K562 (cell line): Measurements from ENCODE around the gene MGST2. TPM values are rescaled to one million over a fixed set of nuclear protein-coding genes. Genes with fewer than 3 reads are reported as not detected.

Experiments used
- CAMTA2 ChIP-seq: fragments of 250-450 bp; sonication (Bioruptor Pico); conservative IDR thresholded peaks from 2 replicates; pipeline ENCODE4 v1.5.1; 2022
- DNMT1 ChIP-seq: fragments of 450-650 bp; IDR thresholded peaks from 2 replicates; pipeline ENCODE4 v1.6.1; 2016; ENCODE audit warnings: antibody characterized with exemption, mild to moderate bottlenecking
- FOSL1 ChIP-seq: fragments of 200-800 bp; sonication (Bioruptor generic); conservative IDR thresholded peaks from 2 replicates; pipeline ENCODE4 v1.6.1; 2016; ENCODE audit warnings: missing genetic modification characterization, missing compliant biosample characterization
- HSF4 ChIP-seq: fragments of 250-450 bp; sonication (Bioruptor Pico); IDR thresholded peaks from 2 replicates; pipeline ENCODE4 v2.1.2; 2022; ENCODE audit warnings: mild to moderate bottlenecking, moderate library complexity, borderline replicate concordance
- MEF2A ChIP-seq: IDR thresholded peaks from 2 replicates; pipeline ENCODE4 v1.6.1; 2011; ENCODE audit warnings: low read depth, mild to moderate bottlenecking, low read length, moderate library complexity; ENCODE audit not compliant: control insufficient read depth
- MTA1 ChIP-seq: fragments of 450-650 bp; IDR thresholded peaks from 2 replicates; pipeline ENCODE4 v1.6.1; 2017; ENCODE audit warnings: borderline replicate concordance
- NR2C1 ChIP-seq, 2 experiments: fragments of 450-650 bp; IDR thresholded peaks; 2 replicates each; pipeline ENCODE4 v1.6.1; 2017; ENCODE audit warnings: mild to moderate bottlenecking in 2 of 2, antibody characterized with exemption in 1 of 2, inconsistent platforms in 1 of 2, missing compliant biosample characterization in 1 of 2, missing genetic modification characterization in 1 of 2
- POLR2AphosphoS5 ChIP-seq: IDR thresholded peaks from 2 replicates; pipeline ENCODE4 v1.6.1; 2011; ENCODE audit warnings: mild to moderate bottlenecking, low read depth, low read length, moderate library complexity; ENCODE audit not compliant: control insufficient read depth, insufficient read depth
- POLR2G ChIP-seq: fragments of 200-400 bp; formaldehyde crosslinking; IDR thresholded peaks from 2 replicates; pipeline ENCODE4 v1.6.1; 2017; ENCODE audit warnings: low read depth, mild to moderate bottlenecking, antibody characterized with exemption, low read length, moderate library complexity
- RBM14 ChIP-seq: fragments of 200-400 bp; formaldehyde crosslinking; IDR thresholded peaks from 2 replicates; pipeline ENCODE4 v1.6.1; 2018; ENCODE audit warnings: low read depth, mild to moderate bottlenecking, low read length, moderate library complexity, borderline replicate concordance; ENCODE audit not compliant: insufficient read depth
- SMAD1 ChIP-seq: fragments of 150-350 bp; IDR thresholded peaks from 2 replicates; pipeline ENCODE4 v1.6.1; 2014; ENCODE audit warnings: low read length, low read depth; ENCODE audit not compliant: partially characterized antibody
- STAT5B ChIP-seq: fragments of 250-450 bp; sonication (Bioruptor Pico); IDR thresholded peaks from 2 replicates; pipeline ENCODE4 v1.8.0; 2021; ENCODE audit warnings: mild to moderate bottlenecking, inconsistent platforms
- SUPT5H ChIP-seq: fragments of 450-650 bp; IDR thresholded peaks from 2 replicates; pipeline ENCODE4 v1.6.1; 2016
- TOE1 ChIP-seq, 2 experiments: fragments of 450-650 bp in 1 of 2; sonication (generic) in 1 of 2; formaldehyde crosslinking in 1 of 2; IDR thresholded peaks; 2 replicates each; pipeline versions ENCODE4 v1.7.1 to v1.8.0; 2016 to 2022; ENCODE audit warnings: borderline replicate concordance in 2 of 2, mild to moderate bottlenecking in 2 of 2, antibody characterized with exemption in 1 of 2, inconsistent platforms in 1 of 2, low read depth in 1 of 2, missing genetic modification reagents in 1 of 2, moderate library complexity in 1 of 2
- polyA plus RNA-seq, 8 experiments: library from polyadenylated mRNA; depleted of rRNA in 4 of 8; stranded (reverse) in 5 of 8; unstranded in 3 of 8; fragments of >200 nt; fragmentation: Nextera tagmentation in 2 of 8; fragmentation: Illumina TruSeq in 1 of 8; extraction: Ambion mirVana in 2 of 8; extraction: Trizol in 1 of 8; gene quantifications; 2 replicates each; pipeline versions ENCODE4 v1.2.1 to v1.2.3, GENCODE V29; 2011 to 2014; ENCODE audit warnings: inconsistent platforms in 1 of 8, missing spikeins in 1 of 8
- total RNA-seq, 7 experiments: library from RNA; depleted of rRNA in 6 of 7; stranded (reverse); fragments of >200 nt in 6 of 7; fragmentation: Illumina TruSeq in 2 of 7; extraction: Trizol in 2 of 7; gene quantifications; 2 replicates each; pipeline versions ENCODE4 v1.2.1 to v1.2.3, GENCODE V29; 2011 to 2021; ENCODE audit warnings: low replicate concordance in 1 of 7
- TF ChIP-seq, protein P1 (sequence below): sonication (generic); formaldehyde crosslinking; IDR thresholded peaks from 2 replicates; pipeline ENCODE4 v1.8.0; 2022; ENCODE audit warnings: mild to moderate bottlenecking, missing genetic modification reagents
- TF ChIP-seq, protein P2 (sequence below): fragments of 450-650 bp; formaldehyde crosslinking; IDR thresholded peaks from 2 replicates; pipeline ENCODE4 v1.4.0; 2020; ENCODE audit warnings: mild to moderate bottlenecking, moderate library complexity
- TF ChIP-seq, protein P3 (sequence below): fragments of 250-450 bp; sonication (Bioruptor Pico); IDR thresholded peaks from 2 replicates; pipeline ENCODE4 v1.8.0; 2021; ENCODE audit warnings: borderline replicate concordance, mild to moderate bottlenecking, moderate library complexity; ENCODE audit not compliant: poor library complexity, severe bottlenecking
- TF ChIP-seq, protein P4 (sequence below): fragments of 450-650 bp; IDR thresholded peaks from 2 replicates; pipeline ENCODE4 v1.6.1; 2017; ENCODE audit warnings: antibody characterized with exemption, mild to moderate bottlenecking

Gene MGST2
- total and polyA plus RNA-seq, 9 of the 15 experiments (the other 6 are each of a cell fraction or from before 2014, with no cell fraction given): 38.7 to 115 (median 84.6) TPM

DNA sequence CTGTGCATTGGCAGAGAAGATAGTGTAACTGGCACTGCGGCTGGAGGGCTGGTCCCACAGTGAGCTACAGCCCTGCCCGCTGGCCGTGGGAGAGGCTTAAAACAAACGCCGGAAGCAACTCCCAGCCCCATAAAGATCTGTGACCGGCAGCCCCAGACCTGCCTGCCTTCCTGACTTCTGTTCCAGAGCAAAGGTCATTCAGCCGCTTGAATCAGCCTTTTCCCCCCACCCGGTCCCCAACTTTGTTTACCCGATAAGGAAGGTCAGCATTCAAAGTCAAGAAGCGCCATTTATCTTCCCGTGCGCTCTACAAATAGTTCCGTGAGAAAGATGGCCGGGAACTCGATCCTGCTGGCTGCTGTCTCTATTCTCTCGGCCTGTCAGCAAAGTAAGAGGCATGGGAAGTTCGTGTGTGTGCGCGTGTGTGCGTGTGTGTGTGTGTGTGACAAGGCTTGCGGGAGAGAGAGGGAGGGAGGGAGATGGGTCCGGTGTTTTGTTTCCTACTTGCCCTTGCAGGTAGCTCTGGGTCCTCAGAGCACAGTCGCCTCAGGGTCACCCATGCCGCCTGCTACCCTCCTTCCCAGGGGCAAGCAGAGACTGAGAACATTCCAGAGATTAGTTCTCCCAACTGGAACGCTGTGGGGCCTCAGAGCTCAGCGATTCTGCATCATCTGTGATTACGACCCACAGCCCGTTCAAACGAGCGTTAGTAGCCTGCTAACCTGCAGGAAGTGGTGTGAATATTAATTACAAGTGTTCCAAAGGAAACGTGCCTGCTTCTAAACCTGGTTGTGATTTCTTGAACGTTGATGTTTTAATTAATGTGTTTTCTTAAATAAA lies at the start of gene MGST2 (continued):
- TF ChIP-seq, protein P1, sequence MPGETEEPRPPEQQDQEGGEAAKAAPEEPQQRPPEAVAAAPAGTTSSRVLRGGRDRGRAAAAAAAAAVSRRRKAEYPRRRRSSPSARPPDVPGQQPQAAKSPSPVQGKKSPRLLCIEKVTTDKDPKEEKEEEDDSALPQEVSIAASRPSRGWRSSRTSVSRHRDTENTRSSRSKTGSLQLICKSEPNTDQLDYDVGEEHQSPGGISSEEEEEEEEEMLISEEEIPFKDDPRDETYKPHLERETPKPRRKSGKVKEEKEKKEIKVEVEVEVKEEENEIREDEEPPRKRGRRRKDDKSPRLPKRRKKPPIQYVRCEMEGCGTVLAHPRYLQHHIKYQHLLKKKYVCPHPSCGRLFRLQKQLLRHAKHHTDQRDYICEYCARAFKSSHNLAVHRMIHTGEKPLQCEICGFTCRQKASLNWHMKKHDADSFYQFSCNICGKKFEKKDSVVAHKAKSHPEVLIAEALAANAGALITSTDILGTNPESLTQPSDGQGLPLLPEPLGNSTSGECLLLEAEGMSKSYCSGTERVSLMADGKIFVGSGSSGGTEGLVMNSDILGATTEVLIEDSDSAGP (CRISPR knock-in tag): no peak
- TF ChIP-seq NR2C1 (IDR thresholded peaks at IDR 0.05) (peak; percentile 93), NR2C1 (tag; IDR thresholded peaks at IDR 0.05) (peak; percentile 95), SMAD1 (peak; percentile 43), RBM14 (no peak), POLR2G (peak; percentile 71), SUPT5H (peak; percentile 83), TOE1 (IDR thresholded peaks at IDR 0.05; ENCODE audit: borderline replicate concordance) (peak; percentile 47; the same call in 1 of the 2 replicates), TOE1 (CRISPR knock-in tag; IDR thresholded peaks at IDR 0.05; ENCODE audit: borderline replicate concordance, low read depth) (no peak), MTA1 (0 out of 2 replicates have a peak, but pooled peaks have one; percentile 23), HSF4 (CRISPR knock-in tag) (no peak), POLR2AphosphoS5 (0 out of 2 replicates have a peak, but pooled peaks have one; percentile 62), STAT5B (CRISPR knock-in tag) (no peak), MEF2A (no peak), CAMTA2 (no peak), DNMT1 (no peak), FOSL1 (peak; percentile 9; the same call in 1 of the 2 replicates)
- TF ChIP-seq, protein P2, sequence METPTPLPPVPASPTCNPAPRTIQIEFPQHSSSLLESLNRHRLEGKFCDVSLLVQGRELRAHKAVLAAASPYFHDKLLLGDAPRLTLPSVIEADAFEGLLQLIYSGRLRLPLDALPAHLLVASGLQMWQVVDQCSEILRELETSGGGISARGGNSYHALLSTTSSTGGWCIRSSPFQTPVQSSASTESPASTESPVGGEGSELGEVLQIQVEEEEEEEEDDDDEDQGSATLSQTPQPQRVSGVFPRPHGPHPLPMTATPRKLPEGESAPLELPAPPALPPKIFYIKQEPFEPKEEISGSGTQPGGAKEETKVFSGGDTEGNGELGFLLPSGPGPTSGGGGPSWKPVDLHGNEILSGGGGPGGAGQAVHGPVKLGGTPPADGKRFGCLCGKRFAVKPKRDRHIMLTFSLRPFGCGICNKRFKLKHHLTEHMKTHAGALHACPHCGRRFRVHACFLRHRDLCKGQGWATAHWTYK (CRISPR knock-in tag): no peak
- TF ChIP-seq, protein P3, sequence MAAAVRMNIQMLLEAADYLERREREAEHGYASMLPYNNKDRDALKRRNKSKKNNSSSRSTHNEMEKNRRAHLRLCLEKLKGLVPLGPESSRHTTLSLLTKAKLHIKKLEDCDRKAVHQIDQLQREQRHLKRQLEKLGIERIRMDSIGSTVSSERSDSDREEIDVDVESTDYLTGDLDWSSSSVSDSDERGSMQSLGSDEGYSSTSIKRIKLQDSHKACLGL (CRISPR knock-in tag): no peak
- TF ChIP-seq, protein P4, sequence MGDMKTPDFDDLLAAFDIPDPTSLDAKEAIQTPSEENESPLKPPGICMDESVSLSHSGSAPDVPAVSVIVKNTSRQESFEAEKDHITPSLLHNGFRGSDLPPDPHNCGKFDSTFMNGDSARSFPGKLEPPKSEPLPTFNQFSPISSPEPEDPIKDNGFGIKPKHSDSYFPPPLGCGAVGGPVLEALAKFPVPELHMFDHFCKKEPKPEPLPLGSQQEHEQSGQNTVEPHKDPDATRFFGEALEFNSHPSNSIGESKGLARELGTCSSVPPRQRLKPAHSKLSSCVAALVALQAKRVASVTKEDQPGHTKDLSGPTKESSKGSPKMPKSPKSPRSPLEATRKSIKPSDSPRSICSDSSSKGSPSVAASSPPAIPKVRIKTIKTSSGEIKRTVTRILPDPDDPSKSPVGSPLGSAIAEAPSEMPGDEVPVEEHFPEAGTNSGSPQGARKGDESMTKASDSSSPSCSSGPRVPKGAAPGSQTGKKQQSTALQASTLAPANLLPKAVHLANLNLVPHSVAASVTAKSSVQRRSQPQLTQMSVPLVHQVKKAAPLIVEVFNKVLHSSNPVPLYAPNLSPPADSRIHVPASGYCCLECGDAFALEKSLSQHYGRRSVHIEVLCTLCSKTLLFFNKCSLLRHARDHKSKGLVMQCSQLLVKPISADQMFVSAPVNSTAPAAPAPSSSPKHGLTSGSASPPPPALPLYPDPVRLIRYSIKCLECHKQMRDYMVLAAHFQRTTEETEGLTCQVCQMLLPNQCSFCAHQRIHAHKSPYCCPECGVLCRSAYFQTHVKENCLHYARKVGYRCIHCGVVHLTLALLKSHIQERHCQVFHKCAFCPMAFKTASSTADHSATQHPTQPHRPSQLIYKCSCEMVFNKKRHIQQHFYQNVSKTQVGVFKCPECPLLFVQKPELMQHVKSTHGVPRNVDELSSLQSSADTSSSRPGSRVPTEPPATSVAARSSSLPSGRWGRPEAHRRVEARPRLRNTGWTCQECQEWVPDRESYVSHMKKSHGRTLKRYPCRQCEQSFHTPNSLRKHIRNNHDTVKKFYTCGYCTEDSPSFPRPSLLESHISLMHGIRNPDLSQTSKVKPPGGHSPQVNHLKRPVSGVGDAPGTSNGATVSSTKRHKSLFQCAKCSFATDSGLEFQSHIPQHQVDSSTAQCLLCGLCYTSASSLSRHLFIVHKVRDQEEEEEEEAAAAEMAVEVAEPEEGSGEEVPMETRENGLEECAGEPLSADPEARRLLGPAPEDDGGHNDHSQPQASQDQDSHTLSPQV: peak; percentile 41; the same call in 1 of the 2 replicates
